ENCODE data around the gene GAGE1. TPM values are rescaled to one million over a fixed set of nuclear protein-coding genes. Genes with fewer than 3 reads are reported as not detected.
A peak's percentile ranks its signal among the peaks of the same experiment; 100 is the strongest.
"Not testable (repeated sequence)": the region's sequence is repeated elsewhere in the genome, so short reads cannot be mapped to it uniquely, and the experiment has no call there.

Gene GAGE1
- total and polyA plus RNA-seq, 7 experiments from 2014 or later, result not detected

GRCh38 chrX:49589196-49589595 lies 9.6 kb upstream of the GAGE1 start, which contains the start of gene GAGE2A:
Gene GAGE2A, plus strand, starts transcription at chrX:49589496. Its CDS starts 1,155 bp downstream, at chrX:49590651.
- H3K4me1 Mint-ChIP-seq; POLR2A ChIA-PET; DNase-seq; ATAC-seq; H3K4me3 Mint-ChIP-seq; H3K36me3 ChIP-seq (ENCODE audit: control insufficient read depth in 2 of 3, insufficient read depth in 3 of 3, low read length in 3 of 3); H3K27me3 ChIP-seq (ENCODE audit: control insufficient read depth in 2 of 2, insufficient read depth in 2 of 2, low read length in 2 of 2); intact Hi-C loops (cut with micrococcal nuclease); H3K27ac Mint-ChIP-seq; H3K27me3 Mint-ChIP-seq; H3K4me1 ChIP-seq (ENCODE audit: control insufficient read depth in 2 of 2, insufficient read depth in 2 of 2, low read length in 2 of 2); H3K4me3 ChIP-seq (ENCODE audit: low read length); CTCF ChIA-PET; H3K9me3 ChIP-seq (ENCODE audit: control insufficient read depth in 2 of 3, low read length in 3 of 3); H3K36me3 Mint-ChIP-seq; H3K9me3 Mint-ChIP-seq; H3K27ac ChIP-seq (ENCODE audit: low read depth, low read length): not testable (repeated sequence)

GRCh38 chrX:49589769-49590478 lies 8.9 kb upstream of the GAGE1 start:
- H3K27ac ChIP-seq (ENCODE audit: low read depth, low read length); H3K9me3 Mint-ChIP-seq; H3K9me3 ChIP-seq (ENCODE audit: control insufficient read depth in 2 of 3, low read length in 3 of 3); H3K36me3 Mint-ChIP-seq; H3K4me3 ChIP-seq (ENCODE audit: low read length); H3K27me3 ChIP-seq (ENCODE audit: control insufficient read depth in 2 of 2, insufficient read depth in 2 of 2, low read length in 2 of 2); H3K4me1 ChIP-seq (ENCODE audit: control insufficient read depth in 2 of 2, insufficient read depth in 2 of 2, low read length in 2 of 2); H3K27ac Mint-ChIP-seq; H3K4me1 Mint-ChIP-seq; POLR2A ChIA-PET; H3K4me3 Mint-ChIP-seq; CTCF ChIA-PET; H3K36me3 ChIP-seq (ENCODE audit: control insufficient read depth in 2 of 3, insufficient read depth in 3 of 3, low read length in 3 of 3); intact Hi-C loops (cut with micrococcal nuclease); H3K27me3 Mint-ChIP-seq; ATAC-seq: not testable (repeated sequence)
- DNase-seq, result peak in 1 of 9 donors; percentile 7

- H3K4me1 ChIP-seq (ENCODE audit: control insufficient read depth in 2 of 2, insufficient read depth in 2 of 2, low read length in 2 of 2); H3K4me1 Mint-ChIP-seq; H3K27me3 ChIP-seq (ENCODE audit: control insufficient read depth in 2 of 2, insufficient read depth in 2 of 2, low read length in 2 of 2); H3K4me3 ChIP-seq (ENCODE audit: low read length); H3K9me3 Mint-ChIP-seq; H3K27me3 Mint-ChIP-seq; CTCF ChIA-PET; H3K27ac Mint-ChIP-seq; intact Hi-C loops (cut with micrococcal nuclease); ATAC-seq; H3K36me3 Mint-ChIP-seq; H3K4me3 Mint-ChIP-seq; H3K27ac ChIP-seq (ENCODE audit: low read depth, low read length); H3K9me3 ChIP-seq (ENCODE audit: control insufficient read depth in 2 of 3, low read length in 3 of 3); DNase-seq; H3K36me3 ChIP-seq (ENCODE audit: control insufficient read depth in 2 of 3, insufficient read depth in 3 of 3, low read length in 3 of 3); POLR2A ChIA-PET: not testable (repeated sequence)
Measured at GRCh38 chrX:49590488-49590887, 8.3 kb upstream of the GAGE1 start.

- Histone ChIP-seq H3K4me1 (ENCODE audit: control insufficient read depth in 2 of 2, insufficient read depth in 2 of 2, low read length in 2 of 2) (no peaks in the 10 kb centered on the region), H3K27me3 (ENCODE audit: control insufficient read depth in 2 of 2, insufficient read depth in 2 of 2, low read length in 2 of 2) (no peaks in the 10 kb centered on the region), H3K36me3 (ENCODE audit: control insufficient read depth in 2 of 3, insufficient read depth in 3 of 3, low read length in 3 of 3) (no peaks in the 10 kb centered on the region), H3K9me3 (ENCODE audit: control insufficient read depth in 2 of 3, low read length in 3 of 3) (no peaks in the 10 kb centered on the region), H3K27ac (ENCODE audit: low read depth, low read length) (no peak overlapping the region), H3K4me3 (ENCODE audit: low read length) (no peak overlapping the region)
- DNase-seq, result no peak
- ATAC-seq, result no peak
- ChIA-PET POLR2A (no interaction called here), CTCF (no interaction called here)
- Mint-ChIP-seq H3K27me3 (peaks cover 0 to 4% (median 0%) of the 10 kb centered on the region in 5 donors), H3K36me3 (no peaks in the 10 kb centered on the region), H3K9me3 (peaks cover 0 to 5% (median 0%) of the 10 kb centered on the region in 11 donors), H3K4me1 (no peaks in the 10 kb centered on the region), H3K27ac (no peak overlapping the region), H3K4me3 (no peak overlapping the region)
- intact Hi-C loops (cut with micrococcal nuclease), result no loop called here
Measured at GRCh38 chrX:49610718-49611310, 12.0 kb downstream of the GAGE1 start.

- H3K27ac Mint-ChIP-seq, result peak overlapping the region in 1 of 9 donors; percentile 52
- ChIA-PET POLR2A (no interaction called here), CTCF (no interaction called here)
- H3K4me1 Mint-ChIP-seq, result no peaks in the 10 kb centered on the region
- H3K4me3 ChIP-seq (ENCODE audit: low read length), result no peak overlapping the region
- H3K4me3 Mint-ChIP-seq, result no peak overlapping the region
- H3K27me3 Mint-ChIP-seq, result no peaks in the 10 kb centered on the region
- H3K9me3 Mint-ChIP-seq, result peaks cover 0 to 4% (median 0%) of the 10 kb centered on the region in 11 donors
- H3K27ac ChIP-seq (ENCODE audit: low read depth, low read length), result no peak overlapping the region
- no peak for ATAC-seq
- DNase-seq, result no peak
- no peaks in the 10 kb centered on the region for H3K9me3 ChIP-seq (ENCODE audit: control insufficient read depth in 2 of 3, low read length in 3 of 3)
- no peaks in the 10 kb centered on the region for H3K4me1 ChIP-seq (ENCODE audit: control insufficient read depth in 2 of 2, insufficient read depth in 2 of 2, low read length in 2 of 2)
- intact Hi-C loops (cut with micrococcal nuclease), result no loop called here
- H3K36me3 Mint-ChIP-seq, result no peaks in the 10 kb centered on the region
- H3K36me3 ChIP-seq (ENCODE audit: control insufficient read depth in 2 of 3, insufficient read depth in 3 of 3, low read length in 3 of 3), result no peaks in the 10 kb centered on the region
- H3K27me3 ChIP-seq (ENCODE audit: control insufficient read depth in 2 of 2, insufficient read depth in 2 of 2, low read length in 2 of 2), result no peaks in the 10 kb centered on the region
Measured at GRCh38 chrX:49618574-49618973, 19.8 kb downstream of the GAGE1 start.

GRCh38 chrX:49627086-49627777 lies 28.4 kb downstream of the GAGE1 start:
- intact Hi-C loops (cut with micrococcal nuclease), result no loop called here
- H3K9me3 ChIP-seq (ENCODE audit: control insufficient read depth in 2 of 3, low read length in 3 of 3), result no peaks in the 10 kb centered on the region
- H3K36me3 ChIP-seq (ENCODE audit: control insufficient read depth in 2 of 3, insufficient read depth in 3 of 3, low read length in 3 of 3), result no peaks in the 10 kb centered on the region
- H3K4me1 Mint-ChIP-seq, result no peaks in the 10 kb centered on the region
- H3K27ac ChIP-seq (ENCODE audit: low read depth, low read length), result no peak overlapping the region
- no peaks in the 10 kb centered on the region for H3K36me3 Mint-ChIP-seq
- H3K9me3 Mint-ChIP-seq, result peaks cover 0 to 18% (median 6%) of the 10 kb centered on the region in 11 donors
- H3K4me3 Mint-ChIP-seq, result peak overlapping the region in 9 of 10 donors; percentile 25 to 85 (median 59)
- H3K27me3 Mint-ChIP-seq, result peaks cover 0 to 5% (median 0%) of the 10 kb centered on the region in 5 donors
- no peaks in the 10 kb centered on the region for H3K4me1 ChIP-seq (ENCODE audit: control insufficient read depth in 2 of 2, insufficient read depth in 2 of 2, low read length in 2 of 2)
- ATAC-seq (peak; percentile 85), DNase-seq (peak in 7 of 9 donors; percentile 3 to 41 (median 34))
- peak overlapping the region in 2 of 9 donors; percentile 46 to 61 for H3K27ac Mint-ChIP-seq
- ChIA-PET POLR2A (no interaction called here), CTCF (no interaction called here)
- no peaks in the 10 kb centered on the region for H3K27me3 ChIP-seq (ENCODE audit: control insufficient read depth in 2 of 2, insufficient read depth in 2 of 2, low read length in 2 of 2)
- H3K4me3 ChIP-seq (ENCODE audit: low read length), result no peak overlapping the region
